Esophagus mucosa (tissue), 1 donor: ENCODE measurements around the gene GADL1. TPM values are rescaled to one million over a fixed set of nuclear protein-coding genes. Genes with fewer than 3 reads are reported as not detected.

Experiments used
- ATAC-seq: fragments of 200-7000 bp; cut with Tn5 transposase; one replicate; pipeline ENCODE4 v1.9.1; 2020
- total RNA-seq: library from RNA; stranded (reverse); gene quantifications from one replicate; pipeline ENCODE4 v1.2.4, GENCODE V29; 2023
- donor health status: DM: yes; HTN: yes; CAD: no.

Gene GADL1
- total RNA-seq, 1 donor from 2014 or later = not detected

GRCh38 chr3:30693470-30694120, 200.9 kb downstream of the GADL1 start:
- ATAC-seq = peak; percentile 87

DNA sequence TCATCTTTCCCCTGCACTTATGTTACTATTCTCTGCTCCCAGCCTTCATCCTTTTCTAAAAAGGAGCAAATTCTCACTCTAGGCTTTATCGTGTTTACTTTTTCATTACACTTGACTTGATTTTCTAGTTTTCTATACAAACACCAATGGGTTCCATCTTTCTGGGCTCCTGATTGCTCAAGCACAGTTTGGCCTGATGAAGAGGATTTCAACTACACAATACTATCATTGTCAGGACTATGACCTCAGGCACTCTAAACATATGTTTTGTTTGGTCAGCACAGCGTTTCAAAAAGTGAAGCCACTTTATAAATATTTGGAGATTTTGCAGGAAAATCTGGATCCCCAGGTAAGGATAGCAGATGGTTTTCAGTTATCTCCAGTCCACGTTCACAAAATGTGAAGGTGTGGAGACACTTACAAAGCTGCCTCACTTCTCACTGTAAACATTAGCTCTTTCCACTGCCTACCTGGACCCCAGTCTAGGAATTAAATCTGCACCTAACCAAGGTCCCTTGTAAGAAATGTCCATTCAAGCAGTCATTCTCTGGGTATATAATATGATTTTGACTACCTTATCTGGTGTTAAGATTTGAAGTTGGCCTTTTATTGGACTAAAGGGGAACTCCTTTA, 201.8 kb downstream of the GADL1 start:
- no peak for ATAC-seq

DNA sequence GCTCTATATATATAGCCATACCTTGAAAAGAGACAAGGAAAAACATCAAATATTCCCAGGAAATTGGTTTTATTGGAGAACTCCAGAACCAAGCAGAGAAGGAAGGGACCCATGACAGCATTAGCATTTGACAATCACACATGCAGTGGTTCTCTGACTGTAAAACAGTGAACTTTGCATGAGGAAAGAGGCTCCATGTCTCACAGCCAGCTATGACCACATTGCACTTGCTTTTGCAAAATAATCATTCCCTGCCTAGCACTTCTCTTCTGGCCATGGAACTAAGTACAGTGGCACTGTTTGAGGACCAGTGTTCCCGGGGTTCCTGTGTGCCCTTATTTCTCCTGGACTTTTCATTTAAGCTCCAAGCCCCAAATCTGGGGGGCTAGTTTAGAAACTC, 202.5 kb downstream of the GADL1 start:
- no peak for ATAC-seq

DNA sequence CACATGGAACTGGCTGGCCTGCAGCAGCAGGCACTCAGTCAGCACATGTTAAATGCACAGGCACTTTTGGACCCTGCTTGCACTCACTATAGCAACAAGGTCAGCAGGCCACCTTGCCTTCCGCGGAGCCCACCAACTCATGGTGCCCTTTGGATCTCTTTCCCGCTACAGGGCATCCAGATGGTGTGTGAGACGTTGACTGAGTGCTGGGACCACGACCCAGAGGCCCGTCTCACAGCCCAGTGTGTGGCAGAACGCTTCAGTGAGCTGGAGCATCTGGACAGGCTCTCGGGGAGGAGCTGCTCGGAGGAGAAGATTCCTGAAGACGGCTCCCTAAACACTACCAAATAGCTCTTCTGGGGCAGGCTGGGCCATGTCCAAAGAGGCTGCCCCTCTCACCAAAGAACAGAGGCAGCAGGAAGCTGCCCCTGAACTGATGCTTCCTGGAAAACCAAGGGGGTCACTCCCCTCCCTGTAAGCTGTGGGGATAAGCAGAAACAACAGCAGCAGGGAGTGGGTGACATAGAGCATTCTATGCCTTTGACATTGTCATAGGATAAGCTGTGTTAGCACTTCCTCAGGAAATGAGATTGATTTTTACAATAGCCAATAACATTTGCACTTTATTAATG, 203.1 kb downstream of the GADL1 start:
- no peak for ATAC-seq

DNA sequence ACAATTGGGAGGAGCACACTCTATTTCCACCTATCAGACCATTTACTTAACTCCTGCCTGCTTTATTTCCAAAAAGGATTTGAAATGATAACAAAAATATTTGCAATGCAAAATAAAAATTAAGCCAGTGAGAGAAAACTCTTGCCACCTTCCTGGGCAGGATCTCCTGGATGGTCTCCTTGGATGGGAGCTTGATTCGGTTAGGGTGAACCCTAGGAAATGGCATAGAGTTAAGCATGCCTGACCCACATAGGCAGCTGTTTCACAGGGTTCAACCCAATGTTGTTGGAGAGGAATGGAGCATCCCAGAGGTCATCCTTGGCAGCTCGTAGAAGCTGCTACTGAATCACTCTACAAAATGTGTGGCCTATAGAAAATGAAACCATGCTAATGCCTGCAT, 204.3 kb downstream of the GADL1 start:
- ATAC-seq = no peak

- peak; percentile 57 for ATAC-seq
These were observed 205.5 kb downstream of the GADL1 start for GRCh38 chr3:30688776-30689641.

- ATAC-seq = no peak
These were observed 206.4 kb downstream of the GADL1 start for GRCh38 chr3:30687930-30688570.

DNA sequence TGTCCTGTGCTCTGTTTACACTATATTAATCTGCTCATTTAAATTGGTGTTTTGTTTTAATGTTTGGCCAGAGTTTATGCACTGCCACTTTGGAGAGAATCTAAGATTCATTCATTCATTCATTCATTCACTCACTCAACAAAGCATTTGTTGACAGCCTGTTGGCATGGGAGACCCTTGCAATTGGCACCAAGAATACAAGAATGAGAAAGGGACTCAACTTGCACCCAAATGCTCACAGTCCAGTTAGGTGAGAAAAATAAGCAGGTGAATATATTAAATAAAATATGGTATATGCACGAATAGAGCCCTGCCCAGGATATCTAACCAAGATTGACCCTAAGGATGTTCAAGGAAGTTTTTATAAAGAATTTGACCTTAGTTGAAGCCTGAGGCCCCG, 207.7 kb downstream of the GADL1 start:
- no peak for ATAC-seq

DNA sequence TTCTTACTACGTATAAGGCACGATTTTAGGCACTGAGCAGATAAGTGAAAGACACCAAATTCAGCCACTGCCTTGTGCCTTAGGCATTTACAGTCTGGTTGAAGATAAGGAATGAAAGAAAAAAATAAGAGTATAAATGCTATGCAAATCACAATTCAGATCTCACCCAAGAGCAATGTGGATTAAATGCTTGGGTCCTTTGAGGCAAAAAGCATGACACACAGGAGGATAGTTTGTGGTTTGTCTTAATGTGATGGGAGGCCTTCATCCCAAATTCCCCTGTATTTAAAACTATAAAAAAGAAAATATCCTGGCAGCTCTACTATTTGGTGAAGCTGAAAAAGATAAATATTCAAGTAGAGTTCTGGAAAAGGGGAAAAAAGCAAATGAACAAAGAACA, 208.3 kb downstream of the GADL1 start:
- no peak for ATAC-seq

- peak; percentile 52 for ATAC-seq
These were observed 209.2 kb downstream of the GADL1 start for GRCh38 chr3:30685267-30685667.

DNA sequence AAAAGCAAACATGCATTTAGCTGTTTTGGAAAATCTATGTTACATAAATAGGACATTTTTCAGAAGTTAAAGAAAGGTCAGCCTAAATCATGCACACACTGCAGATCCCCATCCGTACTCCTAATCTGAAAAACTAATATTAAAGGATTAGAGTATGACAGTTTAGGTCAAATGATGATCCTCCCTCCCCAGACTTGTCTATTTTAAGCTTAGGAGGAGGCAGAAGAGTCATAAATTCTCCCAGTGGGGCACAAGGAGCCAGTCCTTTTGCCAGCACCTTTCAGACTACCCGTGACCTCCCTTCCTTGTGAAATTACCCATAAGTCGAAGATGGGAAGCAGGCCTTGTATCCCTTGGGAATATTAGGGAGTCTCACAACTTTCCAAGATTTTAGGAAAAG, 210.1 kb downstream of the GADL1 start:
- ATAC-seq = no peak

GRCh38 chr3:30683769-30684168, 210.7 kb downstream of the GADL1 start:
- no peak for ATAC-seq

GRCh38 chr3:30682434-30683155, 211.9 kb downstream of the GADL1 start:
- no peak for ATAC-seq

GRCh38 chr3:30681649-30682211, 212.7 kb downstream of the GADL1 start:
- ATAC-seq = peak; percentile 62

- no peak for ATAC-seq
These were observed 213.4 kb downstream of the GADL1 start for GRCh38 chr3:30680789-30681648.

DNA sequence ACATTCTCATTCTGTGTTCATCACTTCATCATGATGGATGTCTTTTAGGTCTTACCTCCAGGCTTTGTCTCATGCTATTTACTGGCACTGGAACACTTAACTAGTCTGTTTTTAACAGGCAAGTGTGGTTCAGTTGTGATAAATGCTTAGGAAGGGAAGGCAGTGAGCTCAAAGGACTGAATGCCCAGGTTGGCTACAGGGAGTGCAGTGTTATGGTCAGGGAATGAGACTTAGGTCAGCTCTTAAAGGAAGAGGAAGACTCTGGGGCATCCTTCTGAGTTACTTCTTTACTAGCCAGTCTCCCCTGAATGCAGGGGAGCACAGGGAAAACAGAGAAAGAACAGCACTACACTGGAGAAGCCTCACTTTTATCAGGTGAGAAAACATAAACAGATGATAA, 215.4 kb downstream of the GADL1 start:
- ATAC-seq = no peak

DNA sequence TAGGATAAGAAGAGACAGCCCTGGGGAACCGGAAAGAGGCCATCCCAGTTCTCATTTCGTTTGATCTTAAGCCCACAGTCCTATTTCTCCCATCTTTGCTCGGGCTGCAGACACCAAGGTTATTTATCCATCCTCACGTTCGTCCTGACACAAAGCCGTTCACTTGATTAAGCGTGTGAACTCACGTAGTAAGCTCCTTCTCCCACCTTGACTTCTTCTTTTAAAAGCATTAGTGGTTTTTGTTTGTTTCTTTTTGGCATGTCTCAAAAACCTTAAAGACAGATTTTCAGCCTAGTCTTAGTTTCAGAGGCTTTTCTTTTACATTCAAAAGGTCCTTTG, 217.1 kb downstream of the GADL1 start:
- ATAC-seq = no peak

- no peak for ATAC-seq
These were observed 217.8 kb downstream of the GADL1 start for GRCh38 chr3:30676424-30677346.
